DND-41 (cell line): ENCODE data around the gene ARHGEF2.

Source experiments
- ATAC-seq: fragments of 200-7000 bp; cut with Tn5 transposase; 3 replicates; pipeline ENCODE4 v1.9.1; 2021; ENCODE audit warnings: low read depth; ENCODE audit not compliant: insufficient read depth
- DNase-seq: peaks from one replicate; pipeline ENCODE4 v3.0.0-alpha.2; 2020
- H2AFZ ChIP-seq: 2 replicates; pipeline ENCODE4 v1.6.0; 2012; ENCODE audit warnings: low read depth, low read length
- H3K27ac ChIP-seq: 2 replicates; pipeline ENCODE4 v1.5.1; 2012; ENCODE audit warnings: low read length, inconsistent platforms
- H3K27me3 ChIP-seq: fragments of 200-600 bp; sonication (generic); 2 replicates; pipeline ENCODE4 v1.6.0; 2012; ENCODE audit warnings: low read length, mild to moderate bottlenecking, inconsistent platforms; ENCODE audit not compliant: insufficient read depth, poor library complexity
- H3K36me3 ChIP-seq: 2 replicates; pipeline ENCODE4 v1.5.1; 2012; ENCODE audit warnings: low read length, inconsistent platforms; ENCODE audit not compliant: insufficient read depth
- H3K4me1 ChIP-seq: 2 replicates; pipeline ENCODE4 v1.5.1; 2012; ENCODE audit warnings: mild to moderate bottlenecking, low read length; ENCODE audit not compliant: insufficient read depth
- H3K4me2 ChIP-seq: 2 replicates; pipeline ENCODE4 v1.6.0; 2012; ENCODE audit warnings: mild to moderate bottlenecking, moderate library complexity, low read length, inconsistent platforms; ENCODE audit not compliant: insufficient read depth
- H3K4me3 ChIP-seq, 2 experiments: fragments of 200-600 bp in 1 of 2; shearing (Covaris generic) in 1 of 2; 2 replicates each; pipeline ENCODE4 v1.5.1; 2012 to 2016; ENCODE audit warnings: inconsistent platforms in 2 of 2, low read length in 2 of 2, mild to moderate bottlenecking in 2 of 2, low read depth in 1 of 2, moderate library complexity in 1 of 2
- H3K79me2 ChIP-seq: 2 replicates; pipeline ENCODE4 v1.6.0; 2012; ENCODE audit warnings: low read length, inconsistent platforms; ENCODE audit not compliant: insufficient read depth
- H3K9ac ChIP-seq: 2 replicates; pipeline ENCODE4 v1.6.0; 2012; ENCODE audit warnings: low read depth, mild to moderate bottlenecking, inconsistent platforms, low read length, moderate library complexity
- H3K9me3 ChIP-seq: 2 replicates; pipeline ENCODE4 v1.5.1; 2012; ENCODE audit warnings: low read length, moderate library complexity, mild to moderate bottlenecking, inconsistent platforms; ENCODE audit not compliant: insufficient read depth, severe bottlenecking
- H4K20me1 ChIP-seq: 2 replicates; pipeline ENCODE4 v1.6.0; 2012; ENCODE audit warnings: low read length; ENCODE audit not compliant: insufficient read depth
- CTCF ChIP-seq: IDR thresholded peaks from 2 replicates; pipeline ENCODE4 v1.5.1; 2012; ENCODE audit warnings: borderline replicate concordance, low read length, moderate library complexity, mild to moderate bottlenecking; ENCODE audit not compliant: poor library complexity, severe bottlenecking; ENCODE audit errors: extremely low read depth
- EZH2 ChIP-seq: IDR thresholded peaks from 3 replicates; pipeline ENCODE4 v1.6.1; 2012; ENCODE audit warnings: borderline replicate concordance, low read depth, mild to moderate bottlenecking, moderate library complexity, low read length, inconsistent platforms; ENCODE audit not compliant: severe bottlenecking

The ARHGEF2 gene

GRCh38 chr1:155904261-155904660 lies 74.1 kb downstream of the ARHGEF2 start:
- Histone ChIP-seq H3K36me3 (peaks cover 78% of the 10 kb centered on the region), H3K9ac (no peak overlapping the region), H3K27ac (no peak overlapping the region), H3K27me3 (no peaks in the 10 kb centered on the region), H3K79me2 (peaks cover 7% of the 10 kb centered on the region), H3K4me3 (no peak overlapping the region), H3K4me2 (no peak overlapping the region), H3K9me3 (no peaks in the 10 kb centered on the region), H2AFZ (no peak overlapping the region), H4K20me1 (no peaks in the 10 kb centered on the region), H3K4me1 (peaks cover 2% of the 10 kb centered on the region; the same call in 1 of the 2 replicates)
- DNase-seq (no peak), ATAC-seq (no peak)
- TF ChIP-seq EZH2 (no peak), CTCF (no peak)

GRCh38 chr1:155900161-155900560 lies 78.2 kb downstream of the ARHGEF2 start:
- no peak overlapping the region for H3K27ac ChIP-seq
- H3K36me3 ChIP-seq = peaks cover 63% of the 10 kb centered on the region
- no peak for TF ChIP-seq EZH2
- TF ChIP-seq CTCF = no peak
- H2AFZ ChIP-seq = no peak overlapping the region
- no peak overlapping the region for H3K9ac ChIP-seq
- no peaks in the 10 kb centered on the region for H3K27me3 ChIP-seq
- DNase-seq (no peak), ATAC-seq (no peak)
- no peaks in the 10 kb centered on the region for H3K4me1 ChIP-seq
- H3K79me2 ChIP-seq = no peaks in the 10 kb centered on the region
- no peaks in the 10 kb centered on the region for H3K9me3 ChIP-seq
- H4K20me1 ChIP-seq = no peaks in the 10 kb centered on the region
- H3K4me2 ChIP-seq = no peak overlapping the region
- H3K4me3 ChIP-seq = no peak overlapping the region

GRCh38 chr1:155899683-155900082 lies 78.7 kb downstream of the ARHGEF2 start:
- DNase-seq = no peak
- Histone ChIP-seq H3K79me2 (no peaks in the 10 kb centered on the region), H3K27me3 (no peaks in the 10 kb centered on the region), H3K4me3 (no peak overlapping the region), H2AFZ (no peak overlapping the region), H3K9ac (no peak overlapping the region), H3K4me1 (no peaks in the 10 kb centered on the region), H3K36me3 (peaks cover 58% of the 10 kb centered on the region), H3K9me3 (no peaks in the 10 kb centered on the region), H3K4me2 (no peak overlapping the region), H4K20me1 (no peaks in the 10 kb centered on the region), H3K27ac (no peak overlapping the region)
- ATAC-seq = no peak
- TF ChIP-seq CTCF = no peak
- no peak for TF ChIP-seq EZH2

GRCh38 chr1:155898888-155899287 lies 79.5 kb downstream of the ARHGEF2 start:
- Histone ChIP-seq H3K27ac (no peak overlapping the region), H3K4me2 (no peak overlapping the region), H2AFZ (no peak overlapping the region), H3K79me2 (no peaks in the 10 kb centered on the region), H3K9ac (no peak overlapping the region), H3K36me3 (peaks cover 50% of the 10 kb centered on the region), H3K4me3 (no peak overlapping the region), H4K20me1 (no peaks in the 10 kb centered on the region), H3K4me1 (0 out of 2 replicates have a peak, but pooled peaks cover 2% of the 10 kb centered on the region), H3K27me3 (no peaks in the 10 kb centered on the region), H3K9me3 (no peaks in the 10 kb centered on the region)
- no peak for ATAC-seq
- no peak for DNase-seq
- TF ChIP-seq EZH2 = no peak
- TF ChIP-seq CTCF = no peak
